HL-60/S4 treated with phorbol 12-myristate 13-acetate at 8.2 ng/mL for 4 days and 3 days (cell line): ENCODE results near the gene GEMIN4.

Experiments used
- in situ Hi-C: fragments of 300-500 bp; cut with MboI; formaldehyde crosslinking; loops from 2 replicates; pipeline ENCODE4 v1.15.0; 2022; ENCODE audit warnings: low sequenced_read_pairs

GEMIN4 gene

GRCh38 chr17:744937-745336 lies 7.1 kb downstream of the GEMIN4 start:
- in situ Hi-C loops, result no loop called here

- in situ Hi-C loops, result no loop called here
These were observed 8.9 kb downstream of the GEMIN4 start for GRCh38 chr17:743139-743538.

- in situ Hi-C loops, result no loop called here
These were observed 9.8 kb downstream of the GEMIN4 start for GRCh38 chr17:742147-742793.

GRCh38 chr17:740240-741017 lies 11.6 kb downstream of the GEMIN4 start:
- in situ Hi-C loops, result no loop called here

GRCh38 chr17:737561-738113 lies 14.4 kb downstream of the GEMIN4 start:
- in situ Hi-C loops, result no loop called here

- in situ Hi-C loops, result no loop called here
These were observed 18.3 kb downstream of the GEMIN4 start for GRCh38 chr17:733743-734142.

GRCh38 chr17:732902-733720 lies 19.0 kb downstream of the GEMIN4 start:
- in situ Hi-C loops, result no loop called here

GRCh38 chr17:732067-732901 lies 19.8 kb downstream of the GEMIN4 start, which contains the start of gene TLCD3A:
TLCD3A (plus strand) TSS chr17:732596; CDS start chr17:732648, 52 bp downstream.
- in situ Hi-C loops, result no loop called here

GRCh38 chr17:731644-732066 lies 20.4 kb downstream of the GEMIN4 start:
- in situ Hi-C loops, result no loop called here

GRCh38 chr17:728911-729310 lies 23.2 kb downstream of the GEMIN4 start:
- in situ Hi-C loops, result no loop called here

- in situ Hi-C loops, result no loop called here
These were observed 25.7 kb downstream of the GEMIN4 start for GRCh38 chr17:726271-726919.

GRCh38 chr17:725746-726145 lies 26.3 kb downstream of the GEMIN4 start:
- in situ Hi-C loops, result no loop called here

GRCh38 chr17:725084-725483 lies 27.0 kb downstream of the GEMIN4 start:
- in situ Hi-C loops, result no loop called here

- in situ Hi-C loops, result no loop called here
These were observed 30.5 kb downstream of the GEMIN4 start for GRCh38 chr17:721540-721937.

GRCh38 chr17:720706-721539 lies 31.1 kb downstream of the GEMIN4 start:
- in situ Hi-C loops, result no loop called here

- in situ Hi-C loops, result no loop called here
These were observed 34.0 kb downstream of the GEMIN4 start for GRCh38 chr17:718075-718474.

GRCh38 chr17:708132-708531 lies 43.9 kb downstream of the GEMIN4 start:
- in situ Hi-C loops, result no loop called here

- in situ Hi-C loops, result no loop called here
These were observed 46.2 kb downstream of the GEMIN4 start for GRCh38 chr17:705863-706262.

- in situ Hi-C loops, result no loop called here
These were observed 47.1 kb downstream of the GEMIN4 start for GRCh38 chr17:705011-705410.
